Measurements from ENCODE around the gene KCNJ5.

KCNJ5 gene

GRCh38 chr11:128933481-128934178, 42.5 kb downstream of the KCNJ5 start:
- no peak for DNase-seq (ENCODE audit: low read depth in 3 of 3)

DNA sequence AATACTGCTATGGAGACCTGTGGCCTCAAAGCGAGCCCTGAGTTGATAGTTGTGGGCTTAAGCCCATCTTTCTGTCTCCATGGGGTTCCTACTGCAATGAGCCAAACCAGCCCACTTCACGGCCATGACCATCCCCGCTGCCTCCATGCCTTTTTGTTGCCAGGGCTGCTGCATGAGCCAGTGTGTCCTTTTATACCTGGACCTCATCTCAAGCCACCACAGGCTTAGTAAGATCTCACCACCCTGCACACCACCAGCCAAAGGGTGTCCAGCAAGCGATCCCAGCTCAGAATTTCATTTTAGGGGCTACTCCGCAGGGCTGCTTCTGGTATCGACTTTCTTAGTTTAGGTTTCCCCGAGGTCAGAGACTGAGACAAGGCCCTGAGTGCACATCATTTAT, 43.2 kb downstream of the KCNJ5 start:
- no peak for DNase-seq (ENCODE audit: low read depth in 3 of 3)

DNA sequence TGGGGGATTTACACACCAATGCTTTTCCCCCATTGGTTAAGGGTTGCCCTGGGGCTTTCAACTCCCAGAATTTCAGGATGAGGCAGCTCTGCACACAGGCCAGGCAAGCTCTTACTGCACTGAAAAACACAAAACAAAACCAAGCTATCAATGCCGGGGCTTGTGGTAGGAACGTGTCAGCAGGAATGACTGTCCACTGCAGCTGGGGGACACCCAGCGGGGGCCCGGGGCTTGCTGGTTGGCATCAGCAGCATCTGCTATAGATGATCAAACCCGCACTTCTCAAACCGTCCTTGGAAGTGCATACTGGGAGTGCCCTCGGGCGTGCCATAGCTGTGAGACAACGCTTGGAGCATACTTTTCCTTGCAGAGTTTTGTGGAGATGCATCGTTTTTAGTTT, 43.8 kb downstream of the KCNJ5 start:
- DNase-seq (ENCODE audit: low read depth in 3 of 3), result no peak

DNA sequence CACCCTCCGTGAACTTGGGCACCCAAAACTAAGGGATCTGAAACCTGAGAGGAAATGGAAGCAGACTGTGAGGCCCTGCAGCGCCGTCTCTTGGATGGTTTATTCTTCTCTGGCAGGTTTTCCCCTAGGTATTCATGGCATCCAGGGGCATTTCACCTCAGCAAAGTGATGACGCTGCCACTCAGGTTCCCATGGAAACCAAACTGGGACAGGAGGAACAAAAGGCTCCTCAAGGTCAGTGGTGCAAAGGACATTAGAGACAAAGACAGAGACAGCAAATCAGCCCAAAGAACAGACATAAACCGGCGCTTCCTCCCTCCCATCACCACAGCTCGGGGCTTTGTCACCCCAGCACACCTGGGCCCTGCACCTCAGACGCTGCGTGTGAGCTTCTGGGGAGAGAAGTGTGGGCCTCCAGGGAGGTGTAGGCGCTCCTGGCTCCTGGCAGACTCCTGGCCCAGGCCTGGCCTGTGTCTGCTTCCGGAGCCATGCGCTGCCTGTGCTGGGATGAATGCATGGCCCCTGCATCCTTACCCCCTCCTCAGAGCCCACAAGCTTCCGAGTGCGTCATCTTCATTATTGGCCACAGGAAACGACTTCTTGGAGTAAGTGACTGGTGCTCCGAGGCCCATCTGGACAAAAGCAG, 45.6 kb downstream of the KCNJ5 start:
- DNase-seq (ENCODE audit: low read depth in 3 of 3), result no peak

DNA sequence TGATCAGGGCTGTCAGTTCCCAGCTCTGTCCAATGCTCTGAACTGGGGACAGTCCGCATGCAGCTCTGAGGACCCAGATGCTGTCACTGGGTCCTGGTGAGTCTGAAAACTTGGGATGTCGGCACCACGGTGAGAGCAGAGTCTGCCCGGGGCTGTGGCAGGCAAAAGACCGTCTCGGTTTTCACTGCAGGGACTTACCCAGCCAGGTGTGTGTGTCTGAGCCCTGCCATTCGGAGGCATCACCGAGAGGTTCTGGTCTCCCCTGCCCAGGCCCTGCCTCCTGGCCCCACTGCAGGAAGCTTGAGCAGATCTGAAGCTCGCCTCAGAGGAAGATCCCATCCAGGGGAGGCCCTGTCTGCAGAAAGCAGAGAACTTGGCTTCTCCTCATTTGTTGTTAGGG, 46.3 kb downstream of the KCNJ5 start:
- no peak for DNase-seq (ENCODE audit: low read depth in 3 of 3)

- no peak for DNase-seq (ENCODE audit: low read depth in 3 of 3)
These were observed 47.2 kb downstream of the KCNJ5 start for GRCh38 chr11:128938156-128938885.

DNA sequence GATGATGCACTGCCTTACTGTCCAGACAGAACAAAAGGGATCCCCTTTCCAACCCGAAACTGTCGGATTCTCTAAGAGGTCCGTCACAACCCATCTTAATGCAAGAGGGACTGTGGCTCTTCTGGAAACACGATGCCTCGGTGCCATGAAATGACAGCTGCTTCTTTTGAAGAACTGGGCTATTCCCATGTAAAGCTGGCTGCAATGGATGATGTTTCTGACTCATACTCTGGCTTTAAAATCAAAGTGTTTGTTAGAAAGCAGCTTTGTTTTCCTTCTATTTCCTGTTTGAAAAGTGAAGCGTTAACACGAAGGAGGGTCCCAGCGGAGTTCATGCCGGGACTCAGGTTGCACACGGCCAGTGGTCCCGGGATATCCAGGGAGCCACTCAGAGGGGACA, 48.4 kb downstream of the KCNJ5 start:
- no peak for DNase-seq (ENCODE audit: low read depth in 3 of 3)

GRCh38 chr11:128940156-128940555, 49.0 kb downstream of the KCNJ5 start:
- DNase-seq (ENCODE audit: low read depth in 3 of 3), result no peak

DNA sequence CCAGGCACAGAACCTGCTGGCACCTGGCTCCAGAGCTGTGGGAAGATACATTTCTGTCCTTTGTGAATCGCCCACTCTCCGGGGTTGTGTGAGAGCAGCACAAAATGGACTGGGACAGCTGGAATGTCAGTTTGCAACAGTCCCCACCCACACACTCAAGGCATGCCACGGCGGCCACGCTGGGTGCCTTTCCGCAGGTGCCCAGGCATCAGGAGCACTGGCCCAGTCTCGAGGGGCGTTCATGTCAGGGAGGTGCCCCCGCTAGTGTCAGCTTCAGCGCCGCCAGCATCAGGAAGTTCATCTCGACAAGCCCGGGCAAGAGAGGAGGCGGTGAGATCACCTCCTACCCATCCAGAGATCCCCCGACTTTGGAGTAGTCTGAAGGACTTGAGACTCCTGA, 49.4 kb downstream of the KCNJ5 start:
- no peak for DNase-seq (ENCODE audit: low read depth in 3 of 3)

GRCh38 chr11:128941110-128941509, 50.0 kb downstream of the KCNJ5 start:
- DNase-seq (ENCODE audit: low read depth in 3 of 3), result no peak

DNA sequence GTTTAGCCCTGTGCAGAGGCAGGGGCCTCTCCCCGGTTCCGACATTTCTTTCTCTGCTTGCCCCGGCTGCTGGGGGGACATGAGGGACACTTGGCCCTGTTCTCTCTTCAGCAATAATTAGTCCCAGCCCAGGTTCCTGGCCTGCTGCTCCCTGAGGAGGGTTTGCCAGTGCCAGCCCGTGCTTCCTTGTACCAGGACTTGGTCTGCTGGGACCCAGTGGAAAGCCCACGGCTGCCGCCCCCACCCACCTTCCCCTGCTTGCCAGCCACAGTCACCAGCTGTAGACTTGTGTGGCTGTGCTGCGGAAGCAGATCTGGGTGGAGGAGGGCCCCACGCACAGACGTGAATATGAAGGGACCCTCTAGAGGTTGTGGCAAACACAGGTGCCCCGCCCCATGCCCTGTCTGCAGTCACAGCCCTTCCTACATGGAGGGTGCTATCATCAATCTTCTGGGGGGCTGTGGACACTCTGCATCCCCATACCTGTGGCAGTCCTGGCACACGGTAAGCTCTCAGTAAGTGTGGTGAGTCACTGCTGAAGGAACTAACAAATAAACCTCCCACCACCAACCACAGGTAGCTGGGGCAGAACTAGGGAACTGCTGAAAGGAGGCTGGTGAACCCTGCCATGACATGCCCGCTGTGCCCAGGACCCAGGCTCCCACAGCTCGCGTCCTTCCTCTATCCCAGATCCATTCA, 50.6 kb downstream of the KCNJ5 start:
- DNase-seq (ENCODE audit: low read depth in 3 of 3), result no peak

DNA sequence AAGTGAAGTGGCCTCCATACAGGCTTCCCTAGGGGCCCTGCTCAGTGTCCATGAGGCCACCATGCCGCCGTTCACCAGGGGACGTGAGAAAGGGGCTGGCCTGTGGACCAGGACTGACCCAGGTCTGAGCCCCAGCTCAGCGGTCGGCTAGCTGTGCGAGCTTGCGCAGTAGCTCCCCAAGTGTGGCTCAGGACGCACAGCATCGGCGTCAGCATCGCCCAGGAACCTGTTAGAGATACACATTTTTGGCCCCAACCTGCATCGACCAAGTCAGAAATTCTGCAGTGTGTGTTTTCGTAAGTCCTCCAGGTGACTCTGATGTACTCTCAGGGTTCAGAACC, 51.1 kb downstream of the KCNJ5 start:
- no peak for DNase-seq (ENCODE audit: low read depth in 3 of 3)

DNA sequence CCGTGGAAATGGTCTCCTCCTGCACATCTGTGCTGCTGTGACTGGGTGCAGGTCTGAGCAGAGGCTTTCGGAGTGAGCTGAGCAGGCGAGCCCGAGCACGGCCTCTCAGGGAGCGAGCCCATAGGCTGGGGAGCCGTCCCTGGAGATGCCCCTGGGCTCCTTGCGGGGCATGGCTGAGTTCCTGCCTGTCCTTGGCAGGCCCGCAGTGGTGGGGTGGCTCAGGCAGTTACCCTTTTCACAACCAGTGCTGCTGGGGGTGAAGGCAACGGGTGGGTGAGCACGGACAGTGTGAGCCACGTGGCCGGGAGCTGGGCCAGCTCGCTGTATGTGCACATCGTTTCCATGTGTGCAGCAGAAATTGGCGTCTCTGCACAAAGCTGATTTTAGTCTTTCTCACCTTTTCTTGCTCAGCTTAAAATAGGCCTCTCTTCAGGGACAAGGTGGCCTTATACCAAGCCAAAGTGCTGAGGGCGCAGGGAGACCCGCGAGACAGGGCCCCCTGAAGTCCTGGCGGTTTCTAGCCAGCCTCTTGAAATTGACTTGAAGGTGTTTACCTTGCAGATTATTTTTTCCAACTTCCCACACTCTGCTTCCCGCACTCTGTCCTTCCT, 51.8 kb downstream of the KCNJ5 start, which contains the start of gene TP53AIP1:
TP53AIP1 (minus strand) TSS at position 55 of the 611 bp plus-strand sequence. CDS start 5,053 bp downstream, outside the sequence.
- DNase-seq (ENCODE audit: low read depth in 3 of 3), result no peak

GRCh38 chr11:128943428-128943976, 52.3 kb downstream of the KCNJ5 start:
- DNase-seq (ENCODE audit: low read depth in 3 of 3), result no peak

GRCh38 chr11:128946648-128947047, 55.5 kb downstream of the KCNJ5 start:
- DNase-seq (ENCODE audit: low read depth in 3 of 3), result no peak

DNA sequence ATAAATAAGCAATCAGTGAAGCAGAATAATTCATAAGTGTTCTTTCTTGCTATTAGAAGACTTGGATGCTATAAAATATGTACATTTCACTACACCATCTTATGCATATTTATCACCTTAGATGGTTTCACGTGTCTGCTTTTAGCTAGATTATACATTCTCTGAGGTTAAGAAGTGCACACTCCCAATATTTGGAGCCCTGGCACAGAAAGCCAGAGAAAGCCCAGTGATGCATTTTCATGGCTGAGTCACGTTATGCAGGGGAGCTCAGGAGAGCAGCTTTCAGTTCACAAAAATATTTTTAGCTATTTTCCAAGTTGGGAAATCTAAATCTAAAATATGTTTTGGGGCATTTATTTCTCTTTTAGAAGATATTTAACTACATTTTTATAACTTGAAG, 56.6 kb downstream of the KCNJ5 start:
- DNase-seq (ENCODE audit: low read depth in 3 of 3), result no peak

- no peak for DNase-seq (ENCODE audit: low read depth in 3 of 3)
These were observed 57.4 kb downstream of the KCNJ5 start for GRCh38 chr11:128948583-128948982.

DNA sequence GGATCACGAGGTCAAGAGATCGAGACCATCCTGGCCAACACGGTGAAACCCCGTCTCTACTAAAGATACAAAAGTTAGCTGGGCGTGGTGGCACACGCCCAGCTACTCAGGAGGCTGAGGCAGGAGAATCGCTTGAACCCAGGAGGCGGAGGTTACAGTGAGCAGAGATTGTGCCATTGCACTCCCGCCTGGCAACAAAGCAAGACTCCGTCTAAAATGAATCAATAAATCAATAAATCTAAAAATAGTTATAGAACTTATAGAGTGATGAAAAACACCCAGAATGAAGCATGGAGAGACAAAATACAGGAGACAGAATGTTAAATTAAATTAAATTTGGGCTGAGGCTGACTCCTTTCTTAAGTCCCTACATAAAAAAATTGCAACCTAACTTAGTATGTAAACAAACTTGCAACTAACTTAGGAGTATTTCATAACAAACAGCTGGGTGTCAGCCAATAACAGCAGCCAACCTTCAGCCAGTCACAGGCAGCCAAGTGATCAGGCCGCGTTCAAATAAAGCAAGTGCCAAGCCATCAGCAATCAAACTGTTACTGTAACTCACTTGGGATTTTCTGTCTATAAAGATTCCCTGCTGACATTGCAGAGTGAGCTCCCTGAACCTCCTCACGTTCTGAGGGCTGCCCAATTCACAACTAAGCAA, 58.8 kb downstream of the KCNJ5 start:
- DNase-seq (ENCODE audit: low read depth in 3 of 3), result no peak

DNA sequence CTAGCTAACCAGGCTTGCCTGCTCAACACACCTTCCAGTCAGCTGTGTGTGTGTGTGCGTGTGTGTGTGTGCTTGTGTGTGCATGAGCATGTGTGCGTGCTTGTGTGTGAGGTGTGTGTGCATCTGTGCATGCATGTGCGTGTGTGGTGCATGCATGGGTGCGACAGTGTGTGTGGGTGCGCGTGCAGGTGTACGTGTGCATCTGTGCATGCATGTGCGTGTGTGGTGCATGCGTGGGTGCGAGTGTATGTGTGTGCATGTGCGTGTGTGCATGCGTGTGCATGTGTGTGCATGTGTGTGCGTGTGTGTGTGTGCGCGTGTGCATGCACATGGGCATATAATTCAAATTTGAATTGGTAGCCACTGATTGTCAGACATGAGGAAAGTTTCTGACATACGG, 62.0 kb downstream of the KCNJ5 start:
- DNase-seq (ENCODE audit: low read depth in 3 of 3), result no peak

DNA sequence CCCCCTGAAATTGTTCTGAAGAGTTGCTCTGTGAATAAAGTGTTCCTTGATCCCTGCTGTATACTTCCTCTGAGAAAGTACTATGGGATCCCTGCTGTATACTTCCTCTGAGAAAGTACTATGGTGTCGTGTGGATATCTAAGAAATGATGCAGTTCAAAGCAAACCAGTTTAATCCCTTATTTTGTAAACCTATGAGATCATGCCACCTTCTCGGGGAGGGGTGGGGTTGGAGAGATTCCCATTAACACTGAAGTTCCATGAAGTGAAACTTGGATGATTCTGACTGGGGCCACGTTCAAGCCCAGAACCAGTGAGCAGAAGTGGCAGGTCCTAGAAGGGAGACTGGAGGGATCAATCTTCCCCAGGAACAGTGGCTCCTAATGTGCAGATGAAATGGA, 64.5 kb downstream of the KCNJ5 start:
- DNase-seq (ENCODE audit: low read depth in 3 of 3), result no peak
